ENCODE data around the gene LGR5. TPM values are rescaled to one million over a fixed set of nuclear protein-coding genes. Genes with fewer than 3 reads are reported as not detected.

The LGR5 gene
- polyA plus RNA-seq, 1 donor = 4.5 TPM

- DNase-seq (ENCODE audit: low read depth) = no peak
Observed at GRCh38 chr12:71438670-71439361, 782 bp upstream of the LGR5 start.

- no peak for DNase-seq (ENCODE audit: low read depth)
Observed at GRCh38 chr12:71439362-71439612, 311 bp upstream of the LGR5 start.

- no peak for DNase-seq (ENCODE audit: low read depth)
Observed at GRCh38 chr12:71440345-71440762, 756 bp downstream of the LGR5 start.

- DNase-seq (ENCODE audit: low read depth) = no peak
Observed at GRCh38 chr12:71440763-71441748, 1.5 kb downstream of the LGR5 start.

- no peak for DNase-seq (ENCODE audit: low read depth)
Observed at GRCh38 chr12:71441836-71442566, 2.4 kb downstream of the LGR5 start.

GRCh38 chr12:71442567-71442931 lies 3.0 kb downstream of the LGR5 start:
- no peak for DNase-seq (ENCODE audit: low read depth)

- no peak for DNase-seq (ENCODE audit: low read depth)
Observed at GRCh38 chr12:71445071-71445470, 5.5 kb downstream of the LGR5 start.

- no peak for DNase-seq (ENCODE audit: low read depth)
Observed at GRCh38 chr12:71447691-71448132, 8.1 kb downstream of the LGR5 start.

- DNase-seq (ENCODE audit: low read depth) = no peak
Observed at GRCh38 chr12:71448150-71448581, 8.6 kb downstream of the LGR5 start.

- no peak for DNase-seq (ENCODE audit: low read depth)
Observed at GRCh38 chr12:71449373-71450070, 9.9 kb downstream of the LGR5 start.

- no peak for DNase-seq (ENCODE audit: low read depth)
Observed at GRCh38 chr12:71452006-71452405, 12.4 kb downstream of the LGR5 start.

- no peak for DNase-seq (ENCODE audit: low read depth)
Observed at GRCh38 chr12:71455028-71455737, 15.6 kb downstream of the LGR5 start.

GRCh38 chr12:71456316-71456715 lies 16.7 kb downstream of the LGR5 start:
- no peak for DNase-seq (ENCODE audit: low read depth)

GRCh38 chr12:71456990-71457389 lies 17.4 kb downstream of the LGR5 start:
- DNase-seq (ENCODE audit: low read depth) = no peak

- DNase-seq (ENCODE audit: low read depth) = no peak
Observed at GRCh38 chr12:71460318-71460717, 20.7 kb downstream of the LGR5 start.

GRCh38 chr12:71460850-71461609 lies 21.4 kb downstream of the LGR5 start:
- DNase-seq (ENCODE audit: low read depth) = no peak

- DNase-seq (ENCODE audit: low read depth) = no peak
Observed at GRCh38 chr12:71461787-71462328, 22.3 kb downstream of the LGR5 start.

- DNase-seq (ENCODE audit: low read depth) = no peak
Observed at GRCh38 chr12:71465796-71466195, 26.2 kb downstream of the LGR5 start.

- DNase-seq (ENCODE audit: low read depth) = no peak
Observed at GRCh38 chr12:71469258-71469750, 29.7 kb downstream of the LGR5 start.

- no peak for DNase-seq (ENCODE audit: low read depth)
Observed at GRCh38 chr12:71472441-71472911, 32.9 kb downstream of the LGR5 start.
